SK-N-SH treated with all-trans-retinoic acid at 6 μM for 48 hours (cell line): ENCODE data around the gene TTC31.

ENCODE experiments used
- TF ChIP-seq, protein P1 (sequence below): fragments of 250-450 bp; sonication (Bioruptor Pico); IDR thresholded peaks from 2 replicates; pipeline ENCODE4 v1.5.1; 2020; ENCODE audit warnings: low read depth, mild to moderate bottlenecking, moderate library complexity

The TTC31 gene

DNA sequence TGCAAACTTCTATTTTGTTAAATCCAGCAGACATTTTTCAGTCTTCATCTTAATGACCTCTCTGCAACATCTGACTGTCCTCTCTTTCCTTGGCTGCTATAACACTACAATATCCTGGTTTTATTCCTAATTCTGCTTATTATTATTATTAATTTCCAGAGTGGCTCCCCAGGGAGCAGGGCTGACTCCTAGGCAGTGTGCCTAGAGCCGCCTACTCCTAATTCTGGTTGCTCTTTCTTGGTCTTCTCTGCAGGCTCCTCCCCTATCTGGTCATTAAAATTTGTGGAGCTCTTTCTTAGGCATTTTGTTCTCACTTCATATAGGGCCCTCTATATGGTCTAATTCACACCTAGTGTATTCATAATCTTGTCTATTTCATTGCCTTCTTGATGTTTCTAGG is 60.1 kb downstream of the TTC31 start (continued):
- TF ChIP-seq, protein P1, sequence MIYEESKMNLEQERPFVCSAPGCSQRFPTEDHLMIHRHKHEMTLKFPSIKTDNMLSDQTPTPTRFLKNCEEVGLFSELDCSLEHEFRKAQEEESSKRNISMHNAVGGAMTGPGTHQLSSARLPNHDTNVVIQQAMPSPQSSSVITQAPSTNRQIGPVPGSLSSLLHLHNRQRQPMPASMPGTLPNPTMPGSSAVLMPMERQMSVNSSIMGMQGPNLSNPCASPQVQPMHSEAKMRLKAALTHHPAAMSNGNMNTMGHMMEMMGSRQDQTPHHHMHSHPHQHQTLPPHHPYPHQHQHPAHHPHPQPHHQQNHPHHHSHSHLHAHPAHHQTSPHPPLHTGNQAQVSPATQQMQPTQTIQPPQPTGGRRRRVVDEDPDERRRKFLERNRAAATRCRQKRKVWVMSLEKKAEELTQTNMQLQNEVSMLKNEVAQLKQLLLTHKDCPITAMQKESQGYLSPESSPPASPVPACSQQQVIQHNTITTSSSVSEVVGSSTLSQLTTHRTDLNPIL (CRISPR knock-in tag) = no peak
